DMS153 (cell line): ENCODE measurements around the gene SPOCK1.

ENCODE experiments used
- DNase-seq: peaks from one replicate; lab custom pipeline; 2025; lab: John Stamatoyannopoulos, UW

The SPOCK1 gene

GRCh38 chr5:137492331-137492730, 6.8 kb downstream of the SPOCK1 start:
- DNase-seq, result no peak

GRCh38 chr5:137491121-137491520, 8.0 kb downstream of the SPOCK1 start:
- no peak for DNase-seq

DNA sequence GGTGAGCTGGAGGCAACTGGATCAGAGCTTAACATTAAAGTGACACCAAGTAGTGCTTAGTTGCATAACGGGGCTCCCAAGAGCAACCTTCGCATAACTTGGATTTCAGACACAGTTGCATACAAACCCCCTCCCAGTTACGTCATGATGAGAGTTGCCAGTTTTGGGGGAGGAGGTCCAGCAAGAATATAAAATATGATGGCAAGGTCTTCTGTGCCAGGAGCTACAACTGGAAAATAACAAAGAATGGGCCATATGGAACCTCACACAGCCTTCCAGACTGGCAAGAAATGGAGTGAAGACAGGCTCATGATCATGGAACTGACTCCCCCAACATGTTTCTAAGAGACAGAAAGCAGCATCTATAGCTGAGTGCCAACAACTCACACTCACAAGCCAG, 8.5 kb downstream of the SPOCK1 start:
- no peak for DNase-seq

- DNase-seq, result no peak
Measured at GRCh38 chr5:137488974-137489373, 10.2 kb downstream of the SPOCK1 start.

GRCh38 chr5:137488516-137488915, 10.6 kb downstream of the SPOCK1 start:
- DNase-seq, result no peak

- no peak for DNase-seq
Measured at GRCh38 chr5:137487600-137487999, 11.5 kb downstream of the SPOCK1 start.

DNA sequence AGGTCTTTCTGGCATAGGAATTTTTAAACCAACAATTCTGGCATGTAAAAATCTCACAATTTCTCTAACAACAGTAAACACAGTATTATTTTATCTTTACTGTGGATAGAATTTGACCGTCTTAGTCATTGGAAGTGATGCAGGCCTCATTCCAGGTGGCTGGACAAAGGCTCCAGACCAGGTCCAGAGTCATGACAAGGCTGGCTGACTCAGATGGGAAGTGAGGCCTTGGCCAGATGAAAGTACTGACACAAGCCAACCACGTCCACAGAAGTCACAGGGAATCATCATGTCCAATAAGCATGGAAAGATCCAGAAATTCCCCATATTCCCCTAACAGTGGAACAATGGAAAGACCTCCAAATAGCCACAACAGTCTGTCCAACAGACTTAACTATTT, 12.4 kb downstream of the SPOCK1 start:
- no peak for DNase-seq

DNA sequence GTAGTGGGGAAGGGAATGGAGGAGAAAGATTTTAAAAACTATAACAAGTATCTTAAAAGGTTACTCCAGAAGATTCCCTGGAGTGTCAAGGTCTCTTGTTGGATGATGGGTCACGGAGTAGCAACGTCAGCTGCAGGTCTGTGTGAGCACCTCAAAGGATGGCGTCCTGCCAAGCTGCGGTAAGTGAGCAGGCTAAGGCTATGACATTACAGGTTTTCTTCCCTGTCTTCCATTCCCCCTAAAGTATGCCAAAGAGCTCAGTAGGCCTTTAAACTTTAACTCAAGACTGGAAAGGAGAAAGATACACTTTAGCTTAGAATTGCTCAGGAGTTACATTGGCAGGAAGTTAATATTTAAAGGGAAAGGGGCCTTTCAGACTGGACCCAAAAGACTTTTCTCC, 17.5 kb downstream of the SPOCK1 start:
- DNase-seq, result no peak

DNA sequence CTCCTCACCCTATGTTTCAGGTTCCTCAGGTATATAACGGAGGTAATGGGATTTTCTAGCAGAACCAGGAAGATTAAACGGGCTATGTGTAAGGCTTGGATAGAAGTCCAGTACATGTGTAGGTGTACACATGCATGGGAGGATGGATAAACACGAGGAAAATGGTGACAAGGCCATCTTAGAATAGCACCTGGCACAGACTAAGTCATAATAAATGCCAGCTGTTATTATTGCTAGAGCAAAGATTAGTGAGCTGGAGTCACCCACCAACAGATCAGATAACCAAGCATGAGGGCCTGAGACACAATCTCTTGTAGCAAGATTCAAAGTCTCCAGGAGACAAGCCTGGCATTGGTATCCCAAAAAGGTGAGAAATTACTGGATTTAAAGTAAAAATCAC, 21.1 kb downstream of the SPOCK1 start:
- no peak for DNase-seq

DNA sequence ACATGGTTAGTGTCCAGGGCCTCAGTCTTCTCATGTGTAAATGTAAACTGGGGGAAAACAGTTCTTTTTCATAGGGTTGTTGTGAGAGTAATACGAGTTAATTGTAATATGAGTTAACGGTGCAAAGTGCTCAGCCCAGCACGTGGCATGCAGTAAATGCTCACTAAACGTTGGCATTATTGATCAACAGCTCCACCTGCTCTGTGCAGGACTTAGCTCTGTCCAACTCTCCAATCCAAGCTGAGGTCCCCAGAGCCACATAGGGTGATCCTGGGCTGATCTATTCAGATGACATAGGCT, 28.3 kb downstream of the SPOCK1 start:
- no peak for DNase-seq

DNA sequence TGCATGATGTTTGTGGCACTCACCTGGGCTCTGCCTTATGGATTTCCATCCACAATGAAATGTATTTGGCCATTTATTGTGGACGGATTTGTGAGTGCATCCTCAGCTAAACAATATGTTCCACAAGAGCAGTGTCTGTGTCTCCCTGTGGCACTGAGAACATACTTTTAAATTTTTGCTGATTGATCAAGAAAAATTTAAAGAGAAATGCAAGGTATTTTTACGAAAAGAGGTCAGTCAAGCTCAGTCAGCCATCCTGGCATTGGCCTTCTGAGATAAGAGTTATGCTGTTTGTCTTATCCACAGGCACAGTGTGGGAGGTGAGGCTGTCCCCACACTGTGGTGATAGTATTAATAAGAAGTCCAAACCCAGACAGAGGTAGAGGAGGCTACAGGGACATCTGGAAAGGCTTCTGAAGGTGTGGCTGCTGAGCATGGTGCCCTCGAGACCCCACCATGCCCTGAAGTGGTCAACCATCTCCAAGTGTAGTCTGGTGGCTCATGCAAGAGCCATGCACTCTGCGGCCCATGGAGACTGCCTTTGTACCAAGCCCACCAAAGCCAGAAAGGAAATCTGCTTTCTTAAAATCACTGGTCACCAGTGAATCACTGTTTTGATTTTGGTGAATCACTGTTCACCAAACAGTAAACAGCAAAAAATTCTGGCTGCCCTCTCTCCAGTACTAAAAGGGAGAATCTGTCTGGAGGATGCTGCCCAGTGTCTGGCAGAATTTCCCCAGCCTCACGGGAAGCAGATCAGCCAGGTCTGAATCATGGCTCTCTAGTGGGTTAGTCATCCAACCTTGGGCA, 28.8 kb downstream of the SPOCK1 start:
- no peak for DNase-seq

DNA sequence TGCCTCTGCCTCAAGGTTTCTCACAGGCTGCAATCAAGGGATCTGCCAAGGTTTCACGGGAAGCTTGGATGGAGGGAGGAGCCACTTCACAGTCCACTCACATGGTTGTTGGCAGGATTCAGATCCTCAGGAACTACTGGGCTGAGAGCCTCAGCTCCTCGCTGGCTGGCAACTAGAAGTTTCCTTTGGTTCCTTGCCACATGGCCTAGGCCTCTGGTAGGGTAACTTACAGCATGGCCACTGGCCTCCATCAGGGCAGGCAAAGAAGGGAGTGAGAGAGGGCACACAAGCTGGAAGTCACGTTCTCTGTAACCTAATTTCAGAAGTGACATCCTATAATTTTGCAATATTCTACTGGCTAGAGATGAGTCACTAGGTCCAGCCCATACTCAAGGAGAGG, 32.2 kb downstream of the SPOCK1 start:
- no peak for DNase-seq

DNA sequence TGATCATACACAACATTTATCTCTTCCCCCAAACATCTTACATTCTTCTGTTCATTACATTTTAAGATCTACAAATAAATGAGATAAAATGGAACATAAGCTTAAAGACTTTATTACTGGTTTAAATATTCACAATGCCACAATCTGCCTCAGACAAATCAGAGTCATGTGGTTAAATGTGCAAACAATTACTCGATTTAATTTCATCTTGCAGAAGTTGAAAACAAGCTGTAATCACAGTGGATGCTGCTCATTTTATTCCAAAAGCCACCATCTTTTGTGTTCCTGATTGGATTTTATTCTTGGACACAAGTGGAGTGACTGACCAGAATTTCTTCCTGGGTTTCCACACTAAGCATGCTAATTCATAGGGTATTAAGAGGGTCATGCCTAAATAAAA, 33.2 kb downstream of the SPOCK1 start:
- DNase-seq, result no peak

GRCh38 chr5:137462816-137463520, 36.2 kb downstream of the SPOCK1 start:
- no peak for DNase-seq

GRCh38 chr5:137462265-137462590, 36.9 kb downstream of the SPOCK1 start:
- DNase-seq, result no peak

DNA sequence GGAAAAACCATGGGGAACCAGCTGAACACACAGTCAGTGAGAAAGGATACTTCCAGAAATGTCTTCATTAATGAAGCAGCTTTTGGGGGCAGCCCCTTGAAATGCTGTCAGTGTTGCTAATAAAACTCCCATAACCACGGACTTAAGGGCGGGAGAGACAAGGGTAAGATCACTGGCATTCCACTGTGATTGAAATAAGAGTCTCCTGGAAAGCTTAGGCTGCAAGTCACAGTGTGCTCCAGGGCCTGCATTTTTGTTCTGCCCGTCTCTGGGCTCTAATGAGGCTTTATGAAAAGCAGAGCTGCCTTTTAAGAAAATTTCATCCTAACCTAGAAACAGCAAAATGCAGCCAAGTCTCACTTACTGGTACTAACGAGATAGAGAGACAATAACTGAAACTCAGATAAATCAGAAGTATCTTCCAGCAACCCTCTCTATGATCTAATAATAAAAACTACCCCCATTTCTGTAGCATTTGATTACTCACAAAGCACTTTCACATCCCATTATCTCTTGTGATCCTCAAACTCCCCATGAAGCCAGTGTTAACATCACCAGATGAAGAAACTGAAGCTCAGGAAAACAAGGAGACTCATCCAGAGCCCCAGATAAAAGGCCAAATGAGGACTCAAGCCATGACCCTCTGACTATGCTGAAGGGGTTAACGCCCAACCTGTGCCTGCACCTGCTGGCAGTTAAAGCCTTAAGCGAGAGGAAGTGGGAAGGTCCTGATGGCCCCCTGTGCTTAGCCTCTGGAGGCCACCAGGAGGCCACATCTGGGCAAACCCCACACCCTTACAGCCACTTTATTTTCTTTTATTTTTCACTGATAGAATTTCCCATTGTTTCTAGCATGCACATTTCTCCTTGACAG, 37.5 kb downstream of the SPOCK1 start:
- no peak for DNase-seq

- DNase-seq, result no peak
Measured at GRCh38 chr5:137454671-137455070, 44.5 kb downstream of the SPOCK1 start.

DNA sequence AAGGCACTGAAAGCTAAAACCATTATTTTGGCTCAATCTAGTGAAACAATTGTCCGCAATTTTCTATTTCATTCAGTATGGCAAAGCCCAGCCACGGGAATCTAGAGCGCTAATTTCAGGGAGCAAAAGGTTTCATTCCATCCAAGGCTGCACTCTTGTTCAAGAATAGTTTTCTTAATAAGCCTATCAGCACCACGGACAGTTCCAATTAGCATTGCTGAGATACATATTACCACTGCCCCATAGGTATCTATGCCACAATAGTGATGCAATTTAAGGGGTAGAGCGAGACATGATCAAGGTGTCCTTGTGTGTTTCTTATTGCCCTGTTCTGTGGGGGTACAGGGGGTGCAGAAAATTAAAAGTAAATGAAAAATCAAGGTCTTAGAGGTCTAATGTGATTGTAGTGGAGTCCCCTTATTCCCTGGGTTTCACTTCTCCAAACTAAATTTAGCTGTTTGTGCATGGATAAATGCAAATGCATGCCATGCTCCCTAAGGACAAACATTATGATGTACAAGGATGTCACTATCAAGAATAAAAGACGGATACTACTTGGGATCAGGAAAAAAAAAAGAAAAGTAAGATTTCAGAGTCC, 45.5 kb downstream of the SPOCK1 start:
- no peak for DNase-seq

GRCh38 chr5:137450759-137451158, 48.4 kb downstream of the SPOCK1 start:
- DNase-seq, result no peak

GRCh38 chr5:137448868-137449267, 50.3 kb downstream of the SPOCK1 start:
- no peak for DNase-seq

- DNase-seq, result no peak
Measured at GRCh38 chr5:137446615-137447014, 52.5 kb downstream of the SPOCK1 start.

DNA sequence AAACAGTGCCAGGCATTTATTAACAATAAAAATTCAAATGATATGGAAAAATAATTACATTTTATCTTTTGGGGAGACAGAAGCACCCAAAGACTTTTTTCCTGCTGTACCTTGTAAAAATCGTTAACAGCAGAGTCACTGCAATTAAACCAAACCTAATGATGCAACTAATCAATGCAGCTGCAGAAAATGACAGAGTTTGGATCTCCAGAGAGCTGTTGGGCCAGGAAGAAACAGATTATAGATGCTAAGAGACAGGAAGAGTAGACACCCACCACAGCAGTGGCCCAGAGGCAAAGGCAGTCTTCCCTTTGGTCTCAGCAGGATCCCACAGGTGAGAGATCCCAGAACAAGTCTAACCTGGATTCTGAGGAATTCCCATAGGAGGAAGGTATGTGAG, 53.0 kb downstream of the SPOCK1 start:
- no peak for DNase-seq

DNA sequence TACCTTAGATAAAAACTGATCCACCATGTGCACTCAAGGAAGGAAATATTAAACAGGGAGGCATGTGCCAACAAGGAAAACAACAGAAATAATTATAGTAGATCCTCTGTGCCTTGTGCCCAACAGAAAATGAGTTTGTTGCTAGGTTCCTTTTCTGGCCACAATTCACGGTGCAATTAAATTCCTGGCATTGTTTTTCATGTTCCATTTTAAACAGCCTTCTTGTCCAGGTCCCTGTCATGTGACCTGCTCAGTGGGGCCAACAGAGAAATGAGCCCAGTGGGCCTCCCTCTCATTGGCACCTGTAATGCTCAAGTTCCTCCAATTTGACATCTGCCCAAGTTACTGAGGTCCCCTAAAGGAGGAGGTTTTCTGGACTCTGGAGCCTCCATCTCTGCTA, 56.5 kb downstream of the SPOCK1 start:
- DNase-seq, result peak; percentile 2
